Measurements from ENCODE around the gene TBCK.

The TBCK gene

GRCh38 chr4:106286611-106287010 is 29.4 kb downstream of the TBCK start:
- no peak for DNase-seq (ENCODE audit: low spot score)

GRCh38 chr4:106284227-106284626 is 31.8 kb downstream of the TBCK start:
- DNase-seq (ENCODE audit: low spot score): no peak

GRCh38 chr4:106277140-106277675 is 38.8 kb downstream of the TBCK start:
- DNase-seq (ENCODE audit: low spot score): no peak

GRCh38 chr4:106273831-106274230 is 42.2 kb downstream of the TBCK start:
- DNase-seq (ENCODE audit: low spot score): peak; percentile 17

- DNase-seq (ENCODE audit: low spot score): no peak
Observed at GRCh38 chr4:106270736-106271135, 45.3 kb downstream of the TBCK start.

- DNase-seq (ENCODE audit: low spot score): no peak
Observed at GRCh38 chr4:106269711-106270110, 46.3 kb downstream of the TBCK start.

GRCh38 chr4:106268786-106269185 is 47.2 kb downstream of the TBCK start:
- no peak for DNase-seq (ENCODE audit: low spot score)

- DNase-seq (ENCODE audit: low spot score): peak; percentile 63
Observed at GRCh38 chr4:106266201-106266600, 49.8 kb downstream of the TBCK start.

- DNase-seq (ENCODE audit: low spot score): no peak
Observed at GRCh38 chr4:106264331-106264728, 51.7 kb downstream of the TBCK start.

GRCh38 chr4:106263594-106264330 is 52.2 kb downstream of the TBCK start:
- no peak for DNase-seq (ENCODE audit: low spot score)

GRCh38 chr4:106261980-106262379 is 54.0 kb downstream of the TBCK start:
- DNase-seq (ENCODE audit: low spot score): no peak

GRCh38 chr4:106258145-106259045 is 57.6 kb downstream of the TBCK start:
- no peak for DNase-seq (ENCODE audit: low spot score)

GRCh38 chr4:106256190-106256589 is 59.8 kb downstream of the TBCK start:
- DNase-seq (ENCODE audit: low spot score): no peak

- DNase-seq (ENCODE audit: low spot score): no peak
Observed at GRCh38 chr4:106255195-106255594, 60.8 kb downstream of the TBCK start.

- no peak for DNase-seq (ENCODE audit: low spot score)
Observed at GRCh38 chr4:106253364-106254129, 62.5 kb downstream of the TBCK start.

- DNase-seq (ENCODE audit: low spot score): no peak
Observed at GRCh38 chr4:106247600-106247999, 68.4 kb downstream of the TBCK start.

- DNase-seq (ENCODE audit: low spot score): no peak
Observed at GRCh38 chr4:106246441-106246840, 69.6 kb downstream of the TBCK start.

GRCh38 chr4:106245176-106245575 is 70.8 kb downstream of the TBCK start:
- DNase-seq (ENCODE audit: low spot score): no peak

- DNase-seq (ENCODE audit: low spot score): no peak
Observed at GRCh38 chr4:106240699-106241098, 75.3 kb downstream of the TBCK start.

GRCh38 chr4:106238820-106239420 is 77.1 kb downstream of the TBCK start:
- DNase-seq (ENCODE audit: low spot score): peak; percentile 29

GRCh38 chr4:106231931-106232330 is 84.1 kb downstream of the TBCK start:
- DNase-seq (ENCODE audit: low spot score): no peak

- no peak for DNase-seq (ENCODE audit: low spot score)
Observed at GRCh38 chr4:106222548-106222947, 93.5 kb downstream of the TBCK start.
